Measurements from ENCODE around the gene OGA. TPM values are rescaled to one million over a fixed set of nuclear protein-coding genes. Genes with fewer than 3 reads are reported as not detected.

OGA gene
- total RNA-seq, 2 donors from 2014 or later: 70.4 to 71.4 TPM

GRCh38 chr10:101779544-101780186 lies 38.6 kb downstream of the OGA start:
- peak; percentile 71 to 76 for ATAC-seq
- intact Hi-C loops (cut with DNase I): loop anchor here (2.0 to 10.0 kb wide), 4 partner anchors 177 to 567 kb away; no protein-coding TSS in a partner anchor

GRCh38 chr10:101778781-101779543 lies 39.3 kb downstream of the OGA start:
- intact Hi-C loops (cut with DNase I): loop anchor here (5.0 to 10.0 kb wide), 3 partner anchors 177 to 567 kb away; no protein-coding TSS in a partner anchor
- DNase-seq (no peak), ATAC-seq (peak in 1 of 2 donors; percentile 38)

More at GRCh38 chr10:101779544-101780186, 38.6 kb downstream of the OGA start:
- peak; percentile 85 for DNase-seq

DNA sequence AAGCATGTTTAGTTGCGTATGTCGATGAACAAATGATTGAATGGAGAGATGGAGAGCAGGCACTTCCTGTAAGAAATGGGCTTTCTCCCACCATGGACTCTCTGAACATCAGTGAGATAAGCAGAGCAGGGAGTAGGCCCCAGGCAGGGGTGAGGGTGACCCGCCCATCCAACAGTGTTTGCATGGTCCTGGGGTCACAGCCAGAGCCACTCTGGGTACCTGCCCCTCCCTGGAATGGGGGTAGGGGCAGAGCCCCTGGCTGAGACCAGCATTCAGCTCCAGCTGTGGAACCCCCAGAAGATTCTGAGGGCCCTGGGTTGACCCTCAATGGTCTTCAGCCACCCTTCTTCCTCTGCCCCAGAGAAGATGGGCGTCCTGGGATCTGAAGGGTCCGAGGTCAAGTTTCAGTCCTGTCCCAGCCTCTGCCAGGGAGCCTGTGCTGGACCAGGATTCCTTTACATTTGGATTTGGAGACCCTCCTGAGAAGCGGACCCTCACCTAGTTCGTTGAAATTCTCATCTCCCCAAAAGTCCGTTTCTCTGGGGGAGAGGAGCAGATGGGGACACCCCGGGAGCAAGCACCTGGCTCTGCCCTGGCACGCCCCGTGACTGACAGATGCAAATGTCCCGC lies 40.0 kb downstream of the OGA start:
- DNase-seq (no peak), ATAC-seq (no peak)
- intact Hi-C loops (cut with DNase I): loop anchor here (5.0 to 10.0 kb wide), 3 partner anchors 176 to 566 kb away; no protein-coding TSS in a partner anchor

GRCh38 chr10:101777619-101778145 lies 40.6 kb downstream of the OGA start:
- intact Hi-C loops (cut with DNase I): loop anchor here (5.0 to 10.0 kb wide), 3 partner anchors 175 to 565 kb away; no protein-coding TSS in a partner anchor
- no peak for ATAC-seq
- DNase-seq: no peak

GRCh38 chr10:101776161-101776817 lies 42.0 kb downstream of the OGA start:
- intact Hi-C loops (cut with DNase I): loop anchor here (5.0 to 10.0 kb wide), 3 partner anchors 174 to 564 kb away; no protein-coding TSS in a partner anchor
- DNase-seq (no peak), ATAC-seq (no peak)

DNA sequence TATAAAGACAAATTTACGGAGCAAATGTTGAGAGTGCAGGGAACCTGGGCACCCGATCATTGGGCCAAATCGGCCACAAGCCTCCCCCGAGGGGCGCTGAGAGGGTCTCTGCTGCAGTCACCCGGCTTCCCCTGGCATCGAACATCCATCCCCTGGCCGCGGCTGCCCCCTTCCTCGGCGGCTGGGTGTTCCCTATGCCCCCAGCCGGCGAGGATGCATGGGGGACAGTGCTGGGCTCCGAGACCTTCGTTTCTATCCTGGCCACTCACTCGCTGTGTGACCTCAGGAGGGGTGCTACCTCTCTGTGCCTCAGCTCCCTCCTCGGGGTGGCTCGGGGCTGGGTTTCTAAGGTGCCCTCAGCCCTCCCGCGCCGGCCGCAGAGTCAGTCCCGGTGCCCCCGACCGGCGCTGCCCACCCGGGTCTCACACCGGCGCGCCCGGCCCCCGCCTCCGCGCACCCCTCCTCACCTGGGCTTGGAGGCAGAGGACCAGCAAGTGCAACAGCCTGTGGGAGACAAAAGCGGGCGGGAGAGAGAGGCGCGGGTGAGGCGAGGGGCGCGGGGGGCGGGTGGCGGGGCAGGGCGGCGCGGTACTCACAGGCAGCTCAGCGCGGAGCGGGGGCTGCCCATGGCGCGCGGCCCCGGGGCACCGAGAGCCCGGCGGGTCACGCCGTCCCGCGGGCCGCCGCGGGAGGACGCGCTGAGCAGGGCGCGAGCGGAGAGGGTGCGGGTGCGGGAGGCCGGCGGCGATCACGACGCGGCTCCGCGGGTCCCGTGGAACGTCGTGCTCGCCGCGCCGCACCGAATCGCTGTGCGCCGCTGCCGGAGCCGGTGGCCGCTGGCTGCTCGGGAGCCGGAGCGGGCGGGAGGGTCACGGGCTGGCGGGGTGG lies 42.7 kb downstream of the OGA start, which contains the start of gene FGF8:
FGF8 (minus strand) TSS at position 842 of the 888 bp plus-strand sequence; CDS start at position 628, 214 bp downstream.
- no peak for ATAC-seq
- no peak for DNase-seq
- intact Hi-C loops (cut with DNase I): loop anchor here (5.0 to 10.0 kb wide), 3 partner anchors 173 to 563 kb away; no protein-coding TSS in a partner anchor

DNA sequence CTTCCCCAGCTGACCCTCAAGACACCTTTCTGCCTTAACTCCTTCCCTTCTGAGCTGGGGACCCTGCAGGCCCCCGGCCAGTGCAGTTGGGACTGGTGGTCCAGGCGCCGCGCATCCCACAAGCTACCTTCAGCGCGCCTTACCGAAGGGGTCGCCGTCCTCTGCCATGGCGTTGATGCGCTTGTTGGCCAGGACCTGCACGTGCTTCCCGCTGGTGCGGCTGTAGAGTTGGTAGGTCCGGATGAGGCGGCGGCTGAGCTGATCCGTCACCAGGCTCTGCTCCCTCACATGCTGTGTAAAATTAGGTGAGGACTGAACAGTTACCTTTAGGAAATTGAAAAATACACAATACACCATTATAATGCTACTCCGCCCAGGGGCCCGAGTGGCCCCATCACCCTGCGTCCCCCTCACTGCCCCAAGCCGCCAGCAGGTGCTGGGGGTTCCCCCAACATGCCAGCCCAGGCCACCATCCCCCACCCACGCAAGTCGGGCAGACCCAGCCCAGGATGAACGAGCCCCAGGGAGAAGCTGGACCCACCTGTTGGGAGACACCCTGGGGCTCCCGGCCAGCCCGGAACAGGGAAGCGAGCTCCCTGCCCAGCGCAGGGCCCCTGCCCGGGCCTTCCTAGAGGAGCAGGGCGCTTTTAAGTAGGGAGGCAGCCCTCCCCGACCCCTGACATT lies 43.5 kb downstream of the OGA start:
- DNase-seq (no peak), ATAC-seq (no peak)
- intact Hi-C loops (cut with DNase I): loop anchor here (5.0 to 10.0 kb wide), 3 partner anchors 172 to 562 kb away; no protein-coding TSS in a partner anchor

- intact Hi-C loops (cut with DNase I): loop anchor here in 1 of 2 donors (10.0 kb wide), 1 partner anchor 559 kb away; no protein-coding TSS in a partner anchor
- DNase-seq (no peak), ATAC-seq (no peak)
These were observed 44.2 kb downstream of the OGA start for GRCh38 chr10:101773923-101774588.

GRCh38 chr10:101772895-101773761 lies 45.1 kb downstream of the OGA start:
- DNase-seq: no peak
- intact Hi-C loops (cut with DNase I): loop anchor here in 1 of 2 donors (10.0 kb wide), 1 partner anchor 558 kb away; no protein-coding TSS in a partner anchor
- ATAC-seq: no peak

DNA sequence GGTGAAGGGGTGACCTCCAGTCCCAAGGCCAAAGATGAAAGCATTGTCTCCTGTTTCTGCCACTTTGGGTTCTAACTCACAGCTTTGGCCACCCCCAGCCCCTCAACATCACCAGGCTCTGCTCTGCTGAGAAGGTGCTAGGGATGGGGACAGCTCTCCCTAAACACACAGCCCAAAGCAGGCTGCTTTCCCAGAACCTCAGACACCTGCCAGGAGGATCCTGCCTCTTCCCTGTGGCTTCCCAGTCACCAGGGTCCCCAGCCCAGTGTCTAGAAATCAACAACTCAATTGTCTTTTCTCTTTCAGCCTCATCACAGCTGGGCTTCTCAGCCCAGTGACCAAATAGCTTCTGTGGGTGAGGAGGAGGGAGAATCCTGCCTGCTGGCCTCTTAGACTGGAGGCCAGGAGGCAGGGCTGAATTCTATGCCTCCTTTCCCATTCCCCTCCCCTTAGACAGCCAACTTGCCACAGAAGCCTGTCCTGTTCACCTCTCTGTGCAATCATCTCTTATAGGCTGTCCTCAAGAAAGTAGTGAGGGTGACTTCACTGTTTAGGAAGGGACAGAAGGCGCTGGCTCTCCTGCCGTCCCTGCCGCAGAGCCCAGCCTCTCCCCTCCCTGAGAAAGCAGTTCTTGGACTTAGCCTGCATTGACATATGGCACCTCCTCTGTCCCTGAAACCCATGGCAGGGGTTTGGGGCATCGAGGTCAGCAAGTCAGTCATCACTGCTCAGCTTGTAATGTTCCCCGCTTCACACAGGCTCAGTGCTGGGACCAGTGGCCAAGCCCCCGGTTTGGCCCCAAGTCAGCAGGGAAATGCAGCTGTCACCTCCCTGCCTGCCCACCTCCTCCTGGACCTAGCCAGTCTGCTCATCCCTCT lies 46.0 kb downstream of the OGA start:
- no peak for ATAC-seq
- no peak for DNase-seq
- intact Hi-C loops (cut with DNase I): loop anchor here in 1 of 2 donors (10.0 kb wide), 1 partner anchor 557 kb away; no protein-coding TSS in a partner anchor

DNA sequence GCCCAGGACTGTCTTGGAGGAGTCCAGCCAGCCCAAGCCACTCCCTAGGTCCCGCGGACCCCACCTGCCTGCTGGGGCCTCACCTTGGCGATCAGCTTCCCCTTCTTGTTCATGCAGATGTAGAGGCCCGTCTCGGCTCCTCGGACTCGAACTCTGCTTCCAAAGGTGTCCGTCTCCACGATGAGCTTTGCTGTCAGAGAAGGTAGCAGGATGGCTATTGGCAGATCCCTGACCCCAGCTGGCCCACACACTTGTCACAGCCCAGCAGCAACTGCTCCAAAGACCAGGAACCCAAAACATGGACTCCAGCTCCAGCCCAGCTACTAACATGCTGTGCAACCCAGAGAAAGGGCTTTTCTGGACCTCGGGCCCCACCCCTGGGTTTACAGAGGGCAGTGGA lies 46.9 kb downstream of the OGA start:
- intact Hi-C loops (cut with DNase I): loop anchor here in 1 of 2 donors (10.0 kb wide), 1 partner anchor 557 kb away; no protein-coding TSS in a partner anchor
- DNase-seq (no peak), ATAC-seq (no peak)

GRCh38 chr10:101770331-101771215 lies 47.7 kb downstream of the OGA start:
- intact Hi-C loops (cut with DNase I): loop anchor here in 1 of 2 donors (10.0 kb wide), 1 partner anchor 556 kb away; no protein-coding TSS in a partner anchor
- ATAC-seq (no peak), DNase-seq (no peak)

DNA sequence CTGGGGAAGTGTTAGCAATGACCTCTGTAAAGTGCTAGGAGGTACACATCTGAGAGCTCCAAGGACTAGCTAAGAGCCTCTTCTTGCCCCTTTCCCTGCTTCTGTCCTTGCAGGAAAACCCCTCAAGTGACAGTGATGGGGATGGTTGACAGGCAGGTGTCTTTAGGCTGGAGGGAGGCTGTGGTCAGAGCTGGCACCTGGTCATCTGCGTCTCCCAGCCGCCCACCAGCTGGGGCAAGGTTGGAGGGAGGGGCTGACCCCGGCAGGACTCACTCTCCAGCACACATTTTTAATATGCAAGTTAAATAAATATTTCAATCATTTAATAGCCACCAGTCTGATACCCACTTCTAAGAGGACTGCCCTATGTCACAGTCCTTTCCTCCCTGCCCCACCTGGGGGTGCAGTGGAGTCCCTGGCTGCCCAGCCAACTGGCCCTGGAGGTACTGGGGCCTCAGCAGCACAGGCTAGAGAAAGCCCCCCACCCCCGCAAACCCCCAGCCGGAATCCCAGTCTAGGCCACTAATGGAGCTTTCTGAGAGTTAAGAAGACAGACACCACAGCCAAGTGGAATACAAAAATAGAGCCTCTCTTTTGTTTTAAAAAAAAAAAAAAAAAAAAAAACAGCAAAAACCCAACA lies 48.6 kb downstream of the OGA start:
- ATAC-seq (no peak), DNase-seq (no peak)
- intact Hi-C loops (cut with DNase I): loop anchor here in 1 of 2 donors (10.0 kb wide), 1 partner anchor 555 kb away; no protein-coding TSS in a partner anchor
